ENCODE data around the gene LSAMP. TPM values are rescaled to one million over a fixed set of nuclear protein-coding genes. Genes with fewer than 3 reads are reported as not detected.

LSAMP gene
- total RNA-seq, 1 donor from 2014 or later, result 64.9 TPM

DNA sequence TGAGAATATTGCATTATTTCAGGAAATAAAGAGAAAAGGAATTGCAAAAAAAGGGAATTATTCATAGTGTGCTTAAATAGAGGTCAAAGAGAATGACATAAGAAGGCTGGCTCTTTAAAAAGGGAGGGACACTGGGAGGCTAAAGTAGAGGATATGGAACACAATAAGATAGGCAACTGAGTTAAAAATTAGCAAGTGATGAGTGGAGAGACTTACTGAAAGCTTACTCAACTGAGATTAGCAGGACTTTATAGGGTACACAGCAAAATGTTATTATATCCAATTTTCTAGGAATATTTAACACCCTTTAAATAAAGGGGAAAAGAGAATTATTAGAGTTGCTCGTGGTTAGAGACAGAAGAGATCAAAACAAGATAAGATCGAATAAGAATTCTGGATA is 375.2 kb downstream of the LSAMP start:
- H3K4me1 Mint-ChIP-seq (ENCODE audit: unreplicated experiment), result peaks cover 7% of the 10 kb centered on the region
- H3K27ac Mint-ChIP-seq, result no peak overlapping the region
- H3K4me3 Mint-ChIP-seq, result no peak overlapping the region
- no peaks in the 10 kb centered on the region for H3K9me3 Mint-ChIP-seq
- peaks cover 7% of the 10 kb centered on the region for H3K36me3 Mint-ChIP-seq
- no peak for DNase-seq (ENCODE audit: extremely low spot score, unreplicated experiment)
- TF ChIP-seq, protein P1, sequence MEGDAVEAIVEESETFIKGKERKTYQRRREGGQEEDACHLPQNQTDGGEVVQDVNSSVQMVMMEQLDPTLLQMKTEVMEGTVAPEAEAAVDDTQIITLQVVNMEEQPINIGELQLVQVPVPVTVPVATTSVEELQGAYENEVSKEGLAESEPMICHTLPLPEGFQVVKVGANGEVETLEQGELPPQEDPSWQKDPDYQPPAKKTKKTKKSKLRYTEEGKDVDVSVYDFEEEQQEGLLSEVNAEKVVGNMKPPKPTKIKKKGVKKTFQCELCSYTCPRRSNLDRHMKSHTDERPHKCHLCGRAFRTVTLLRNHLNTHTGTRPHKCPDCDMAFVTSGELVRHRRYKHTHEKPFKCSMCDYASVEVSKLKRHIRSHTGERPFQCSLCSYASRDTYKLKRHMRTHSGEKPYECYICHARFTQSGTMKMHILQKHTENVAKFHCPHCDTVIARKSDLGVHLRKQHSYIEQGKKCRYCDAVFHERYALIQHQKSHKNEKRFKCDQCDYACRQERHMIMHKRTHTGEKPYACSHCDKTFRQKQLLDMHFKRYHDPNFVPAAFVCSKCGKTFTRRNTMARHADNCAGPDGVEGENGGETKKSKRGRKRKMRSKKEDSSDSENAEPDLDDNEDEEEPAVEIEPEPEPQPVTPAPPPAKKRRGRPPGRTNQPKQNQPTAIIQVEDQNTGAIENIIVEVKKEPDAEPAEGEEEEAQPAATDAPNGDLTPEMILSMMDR (conservative IDR thresholded peaks at IDR 0.05), result no peak
- H3K27me3 Mint-ChIP-seq, result no peaks in the 10 kb centered on the region

DNA sequence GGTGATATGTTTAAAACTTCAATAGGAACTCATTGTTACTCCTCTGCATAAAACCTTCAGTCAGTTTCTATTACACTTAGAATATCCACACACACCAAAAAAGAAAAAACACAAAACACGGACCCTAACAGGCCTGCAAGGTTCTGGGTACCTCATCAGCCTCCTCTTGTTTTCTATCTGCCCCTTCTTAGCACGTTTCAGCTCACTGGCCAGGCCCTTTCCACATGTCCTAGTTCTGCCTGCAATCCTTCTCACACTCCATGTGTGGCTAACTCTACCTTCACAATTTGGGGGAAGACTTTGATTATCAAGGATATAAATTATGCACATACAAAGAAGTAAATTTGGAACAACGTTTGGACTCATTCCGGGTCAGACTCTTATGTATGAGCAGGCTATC is 376.3 kb downstream of the LSAMP start:
- no peaks in the 10 kb centered on the region for H3K9me3 Mint-ChIP-seq
- H3K27ac Mint-ChIP-seq, result no peak overlapping the region
- no peaks in the 10 kb centered on the region for H3K27me3 Mint-ChIP-seq
- no peak for DNase-seq (ENCODE audit: extremely low spot score, unreplicated experiment)
- H3K4me1 Mint-ChIP-seq (ENCODE audit: unreplicated experiment), result peaks cover 7% of the 10 kb centered on the region
- TF ChIP-seq, protein P1 (conservative IDR thresholded peaks at IDR 0.05), result no peak
- peaks cover 7% of the 10 kb centered on the region for H3K36me3 Mint-ChIP-seq
- H3K4me3 Mint-ChIP-seq, result no peak overlapping the region

DNA sequence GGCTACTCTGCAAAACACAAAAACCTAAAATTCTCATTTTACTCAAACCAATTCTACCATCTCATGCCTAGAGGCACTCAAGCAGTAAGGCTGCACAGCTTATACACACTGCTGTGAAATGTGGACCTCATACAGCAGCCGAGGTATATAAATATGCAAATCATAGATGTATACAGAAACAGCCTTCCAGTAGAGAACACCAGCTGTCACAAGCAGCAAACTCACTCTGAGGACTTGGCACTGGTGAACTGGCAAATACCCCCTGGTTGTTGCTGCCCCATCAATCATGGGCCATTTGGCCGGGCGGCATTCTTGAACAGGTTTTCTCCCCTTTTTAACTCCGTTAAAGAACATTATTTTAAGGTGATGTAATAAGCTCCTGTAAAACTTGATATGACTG is 378.0 kb downstream of the LSAMP start:
- Mint-ChIP-seq H3K27me3 (no peaks in the 10 kb centered on the region), H3K9me3 (no peaks in the 10 kb centered on the region), H3K4me3 (no peak overlapping the region), H3K36me3 (peaks cover 6% of the 10 kb centered on the region), H3K27ac (no peak overlapping the region), H3K4me1 (ENCODE audit: unreplicated experiment) (peaks cover 7% of the 10 kb centered on the region)
- DNase-seq (ENCODE audit: extremely low spot score, unreplicated experiment), result no peak
- TF ChIP-seq, protein P1 (conservative IDR thresholded peaks at IDR 0.05), result no peak

DNA sequence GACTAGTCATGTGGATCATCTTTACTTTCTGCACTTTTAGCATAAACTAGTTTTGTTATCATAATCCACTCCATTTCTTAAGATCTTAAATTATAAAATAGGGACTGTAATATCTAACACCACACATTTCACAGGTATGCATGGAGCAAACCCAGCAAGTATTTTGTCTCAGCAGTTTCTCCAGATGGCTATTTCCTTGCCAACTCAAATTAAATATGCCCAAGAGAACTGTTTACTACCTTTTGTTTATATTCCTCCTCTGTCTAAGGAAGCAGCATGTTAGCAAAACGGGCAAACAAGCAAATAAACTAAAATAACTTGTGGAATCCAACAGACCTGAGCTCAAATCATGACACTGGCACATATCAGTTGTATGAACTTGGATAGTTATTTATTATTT is 379.8 kb downstream of the LSAMP start:
- no peak overlapping the region for H3K27ac Mint-ChIP-seq
- no peak overlapping the region for H3K4me3 Mint-ChIP-seq
- H3K27me3 Mint-ChIP-seq, result no peaks in the 10 kb centered on the region
- no peaks in the 10 kb centered on the region for H3K9me3 Mint-ChIP-seq
- H3K4me1 Mint-ChIP-seq (ENCODE audit: unreplicated experiment), result peaks cover 7% of the 10 kb centered on the region
- no peak for DNase-seq (ENCODE audit: extremely low spot score, unreplicated experiment)
- H3K36me3 Mint-ChIP-seq, result no peaks in the 10 kb centered on the region
- TF ChIP-seq, protein P1 (conservative IDR thresholded peaks at IDR 0.05), result no peak

DNA sequence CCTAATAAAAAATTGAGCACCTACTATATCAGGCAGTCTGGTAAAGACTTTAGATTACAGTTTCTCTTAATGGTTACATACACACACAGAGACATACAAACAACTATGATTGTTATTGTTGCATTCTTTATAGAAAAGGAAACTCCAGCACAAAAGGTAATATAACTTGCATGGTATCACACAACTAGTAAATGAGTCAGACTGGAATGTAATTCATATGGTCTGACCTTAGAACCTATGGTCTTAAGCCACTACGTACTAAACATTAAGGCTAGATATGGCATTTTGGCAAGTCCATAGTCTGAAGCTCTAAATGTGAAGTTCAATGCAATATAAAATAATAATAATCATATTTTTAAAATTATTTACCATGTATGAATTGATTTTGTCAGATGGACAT is 380.6 kb downstream of the LSAMP start:
- TF ChIP-seq, protein P1 (conservative IDR thresholded peaks at IDR 0.05), result no peak
- no peak overlapping the region for H3K4me3 Mint-ChIP-seq
- H3K9me3 Mint-ChIP-seq, result no peaks in the 10 kb centered on the region
- DNase-seq (ENCODE audit: extremely low spot score, unreplicated experiment), result no peak
- no peaks in the 10 kb centered on the region for H3K27me3 Mint-ChIP-seq
- no peaks in the 10 kb centered on the region for H3K36me3 Mint-ChIP-seq
- peaks cover 13% of the 10 kb centered on the region for H3K4me1 Mint-ChIP-seq (ENCODE audit: unreplicated experiment)
- H3K27ac Mint-ChIP-seq, result no peak overlapping the region

Data from type B pancreatic cell (in vitro differentiated cells).